GM12892 (cell line): ENCODE measurements around the gene EXOC3L4.

Experiments used
- DNase-seq: peaks from one replicate; pipeline ENCODE4 v3.0.0; 2011; ENCODE audit not compliant: insufficient read length
- FAIRE-seq: peaks from 2 replicates; lab custom pipeline; 2011; peaks lifted over from hg19 to GRCh38; lab: Jason Lieb, UNC
- POLR2A ChIP-seq: IDR thresholded peaks from 2 replicates; pipeline ENCODE4 v1.6.1; 2011; ENCODE audit warnings: low read depth, low read length, control low read depth
- POLR2AphosphoS5 ChIP-seq: IDR thresholded peaks from 2 replicates; pipeline ENCODE4 v1.6.1; 2011; ENCODE audit warnings: low read depth, low read length, control low read depth
- TAF1 ChIP-seq: IDR thresholded peaks from 2 replicates; pipeline ENCODE4 v1.6.1; 2011; ENCODE audit warnings: low read depth, mild to moderate bottlenecking, control low read depth, low read length, borderline replicate concordance

Gene EXOC3L4

GRCh38 chr14:103122585-103122946 lies 28.0 kb downstream of the EXOC3L4 start:
- TF ChIP-seq TAF1 (no peak), POLR2A (no peak), POLR2AphosphoS5 (no peak)
- DNase-seq = no peak
- FAIRE-seq = no peak

DNA sequence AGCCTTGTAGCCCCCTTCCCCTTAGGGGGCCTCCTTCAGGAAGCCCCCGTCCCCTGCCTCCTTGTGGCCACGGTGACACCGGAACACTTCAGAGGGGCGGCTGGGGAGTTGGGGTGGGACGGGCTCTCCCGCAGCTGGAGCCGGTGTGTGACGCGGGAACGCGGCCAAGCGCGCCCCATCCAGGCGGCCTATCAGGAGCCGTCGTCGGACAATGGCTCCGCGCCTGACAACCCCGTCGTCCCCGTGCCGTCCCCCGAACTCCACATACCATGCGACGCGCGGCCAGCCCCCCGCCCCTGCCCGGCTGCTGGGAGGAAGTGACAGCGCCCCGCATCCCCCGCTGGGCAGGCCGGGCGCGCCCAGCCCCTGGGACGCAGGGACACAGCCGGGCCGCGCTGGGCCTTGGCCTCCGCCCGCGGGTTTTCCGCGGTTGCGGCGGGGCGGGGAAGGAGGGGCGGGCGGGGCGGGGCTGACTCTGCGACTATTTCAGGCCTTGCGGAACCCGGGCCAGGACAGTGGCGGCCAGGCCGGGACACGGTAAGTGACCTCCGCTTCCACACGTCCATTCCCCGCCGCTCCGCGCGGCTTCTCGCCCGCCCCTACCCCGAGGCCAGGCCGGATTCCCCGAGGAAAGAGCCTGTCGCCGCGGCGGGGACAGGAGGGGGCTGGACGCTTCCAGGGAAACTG lies 28.6 kb downstream of the EXOC3L4 start, which contains the start of gene TNFAIP2:
TNFAIP2 (plus strand) TSS at position 515 of the 687 bp plus-strand sequence. CDS start 2,997 bp downstream, outside the sequence.
- FAIRE-seq = peak; percentile 84
- DNase-seq = no peak
- peak; percentile 42; the same call in 1 of the 2 replicates for TF ChIP-seq POLR2A
- TF ChIP-seq POLR2AphosphoS5 = no peak

DNA sequence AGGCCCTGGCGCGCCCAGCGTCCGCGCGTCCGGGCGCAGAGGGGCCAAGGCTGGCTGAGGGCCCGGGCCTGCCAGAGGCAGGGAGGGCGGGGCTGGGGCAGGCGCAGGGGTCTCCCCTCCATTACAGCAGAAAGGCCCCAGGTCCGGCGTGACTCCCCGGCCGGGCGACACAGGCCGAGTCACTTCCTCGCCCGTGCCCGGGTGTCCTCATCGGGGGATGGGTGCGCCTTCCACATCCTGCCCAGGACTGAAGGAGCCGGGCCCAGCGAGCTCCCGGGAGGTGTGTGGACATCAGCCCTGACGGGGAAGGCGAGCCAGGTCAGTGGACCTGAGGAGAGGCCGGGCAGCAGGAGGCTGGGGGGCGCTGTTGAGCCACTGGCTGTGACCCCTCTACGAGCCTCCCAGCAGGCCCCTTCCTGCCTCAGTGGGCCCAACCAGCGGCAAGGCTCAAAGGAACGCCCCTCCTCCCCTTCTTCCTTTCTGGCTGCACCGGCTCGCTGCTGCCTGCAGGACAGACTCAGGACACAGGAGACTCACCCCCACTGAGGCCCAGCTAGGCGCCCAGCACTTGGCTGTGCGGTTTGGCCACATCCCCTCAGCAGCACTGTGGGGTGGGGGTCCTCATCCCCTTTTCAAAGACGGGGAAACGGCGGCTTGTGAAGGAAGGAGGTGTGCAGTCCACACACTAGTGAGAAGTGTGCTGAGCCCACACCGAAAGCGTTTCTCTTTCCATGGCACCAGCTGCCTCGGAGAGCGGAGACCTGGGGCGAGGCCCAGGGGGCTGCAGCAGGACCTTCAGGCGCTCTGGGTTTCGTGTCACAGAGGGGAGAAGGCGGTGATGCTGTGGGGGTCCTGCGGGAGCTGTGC lies 29.3 kb downstream of the EXOC3L4 start:
- no peak for DNase-seq
- FAIRE-seq = peak; percentile 78
- TF ChIP-seq TAF1 = no peak
- TF ChIP-seq POLR2A = no peak
- TF ChIP-seq POLR2AphosphoS5 = no peak

- no peak for FAIRE-seq
- TF ChIP-seq POLR2A = no peak
- TF ChIP-seq TAF1 = no peak
- no peak for TF ChIP-seq POLR2AphosphoS5
- DNase-seq = peak; percentile 22
Measured at GRCh38 chr14:103124501-103125001, 30.0 kb downstream of the EXOC3L4 start.

DNA sequence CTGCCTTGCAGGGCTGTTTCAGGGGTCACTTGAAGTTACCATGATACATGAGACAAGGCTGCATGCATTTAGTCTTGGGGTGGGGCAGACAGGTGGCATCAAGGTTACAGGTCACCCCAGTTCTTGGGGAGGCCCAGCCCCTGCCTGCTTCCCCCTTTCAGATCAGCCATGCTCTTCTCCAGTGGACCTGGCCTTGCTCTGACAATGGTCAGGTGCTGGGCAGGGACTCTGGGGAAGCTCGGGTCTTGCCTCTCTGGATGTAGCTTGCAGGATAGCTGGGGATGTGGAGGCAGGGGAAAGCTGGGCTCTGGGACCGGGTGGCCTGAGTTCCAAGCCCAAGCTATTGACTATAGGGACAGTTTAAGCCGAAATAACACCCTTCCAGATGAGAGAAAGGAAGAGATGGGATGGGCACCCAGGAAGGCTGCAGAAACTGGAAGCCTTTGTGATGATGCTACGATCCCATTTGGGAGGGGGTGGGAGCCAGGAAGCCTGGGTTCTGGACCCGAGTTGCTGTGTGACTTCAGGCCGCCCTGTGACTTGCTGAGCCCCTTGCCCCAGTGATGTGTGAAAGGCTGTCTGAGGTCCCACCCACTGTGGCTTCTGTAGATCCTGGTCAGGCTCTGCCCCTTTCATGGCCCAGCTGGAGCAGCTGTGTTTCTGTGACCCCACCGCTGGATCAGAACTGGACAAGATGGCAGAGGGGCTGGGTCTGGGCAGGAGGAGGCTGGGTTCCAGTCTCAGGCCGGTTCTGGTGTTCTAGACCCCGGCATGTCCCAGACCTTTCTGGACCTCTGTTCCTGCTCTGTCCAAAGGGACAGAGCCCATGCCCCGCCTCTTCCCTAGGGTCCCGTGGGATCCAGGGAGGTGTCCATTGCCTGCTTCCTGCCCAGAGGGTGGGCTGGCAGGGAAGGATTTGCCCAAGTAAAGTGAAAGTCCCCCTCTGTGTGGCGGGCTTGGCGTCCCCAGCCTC lies 30.9 kb downstream of the EXOC3L4 start:
- FAIRE-seq = no peak

GRCh38 chr14:103126088-103126872 lies 31.8 kb downstream of the EXOC3L4 start:
- DNase-seq (peak; percentile 25), FAIRE-seq (no peak)
- TF ChIP-seq TAF1 (no peak), POLR2A (no peak), POLR2AphosphoS5 (no peak)

More for the DNA sequence above, 30.9 kb downstream of the EXOC3L4 start:
- TF ChIP-seq TAF1 (no peak), POLR2AphosphoS5 (no peak), POLR2A (no peak)
- peak; percentile 20 for DNase-seq

DNA sequence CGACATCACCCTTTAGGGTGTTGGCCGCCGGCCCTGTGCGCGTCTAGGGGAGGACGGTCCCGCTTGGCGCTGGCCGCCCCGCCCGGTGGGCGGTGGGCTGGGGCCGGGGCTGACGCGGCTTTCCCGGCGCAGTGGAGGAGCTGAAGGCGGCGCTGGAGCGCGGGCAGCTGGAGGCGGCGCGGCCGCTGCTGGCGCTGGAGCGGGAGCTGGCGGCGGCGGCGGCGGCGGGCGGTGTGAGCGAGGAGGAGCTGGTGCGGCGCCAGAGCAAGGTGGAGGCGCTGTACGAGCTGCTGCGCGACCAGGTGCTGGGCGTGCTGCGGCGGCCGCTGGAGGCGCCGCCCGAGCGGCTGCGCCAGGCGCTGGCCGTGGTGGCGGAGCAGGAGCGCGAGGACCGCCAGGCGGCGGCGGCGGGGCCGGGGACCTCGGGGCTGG lies 32.4 kb downstream of the EXOC3L4 start:
- no peak for TF ChIP-seq POLR2AphosphoS5
- no peak for TF ChIP-seq TAF1
- TF ChIP-seq POLR2A = no peak
- FAIRE-seq = no peak
- peak; percentile 34 for DNase-seq

DNA sequence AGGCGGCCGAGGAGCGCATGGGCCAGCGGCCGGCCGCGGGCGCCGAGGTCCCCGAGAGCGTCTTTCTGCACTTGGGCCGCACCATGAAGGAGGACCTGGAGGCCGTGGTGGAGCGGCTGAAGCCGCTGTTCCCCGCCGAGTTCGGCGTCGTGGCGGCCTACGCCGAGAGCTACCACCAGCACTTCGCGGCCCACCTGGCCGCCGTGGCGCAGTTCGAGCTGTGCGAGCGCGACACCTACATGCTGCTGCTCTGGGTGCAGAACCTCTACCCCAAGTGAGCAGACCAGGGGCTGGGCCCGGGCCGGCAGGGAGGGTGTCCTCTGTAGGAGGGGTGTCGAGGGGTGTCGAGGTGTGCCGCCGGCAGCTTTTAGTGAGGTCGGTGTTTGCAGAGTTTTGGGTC lies 32.8 kb downstream of the EXOC3L4 start:
- TF ChIP-seq POLR2A = no peak
- no peak for TF ChIP-seq POLR2AphosphoS5
- no peak for TF ChIP-seq TAF1
- DNase-seq (no peak), FAIRE-seq (no peak)

DNA sequence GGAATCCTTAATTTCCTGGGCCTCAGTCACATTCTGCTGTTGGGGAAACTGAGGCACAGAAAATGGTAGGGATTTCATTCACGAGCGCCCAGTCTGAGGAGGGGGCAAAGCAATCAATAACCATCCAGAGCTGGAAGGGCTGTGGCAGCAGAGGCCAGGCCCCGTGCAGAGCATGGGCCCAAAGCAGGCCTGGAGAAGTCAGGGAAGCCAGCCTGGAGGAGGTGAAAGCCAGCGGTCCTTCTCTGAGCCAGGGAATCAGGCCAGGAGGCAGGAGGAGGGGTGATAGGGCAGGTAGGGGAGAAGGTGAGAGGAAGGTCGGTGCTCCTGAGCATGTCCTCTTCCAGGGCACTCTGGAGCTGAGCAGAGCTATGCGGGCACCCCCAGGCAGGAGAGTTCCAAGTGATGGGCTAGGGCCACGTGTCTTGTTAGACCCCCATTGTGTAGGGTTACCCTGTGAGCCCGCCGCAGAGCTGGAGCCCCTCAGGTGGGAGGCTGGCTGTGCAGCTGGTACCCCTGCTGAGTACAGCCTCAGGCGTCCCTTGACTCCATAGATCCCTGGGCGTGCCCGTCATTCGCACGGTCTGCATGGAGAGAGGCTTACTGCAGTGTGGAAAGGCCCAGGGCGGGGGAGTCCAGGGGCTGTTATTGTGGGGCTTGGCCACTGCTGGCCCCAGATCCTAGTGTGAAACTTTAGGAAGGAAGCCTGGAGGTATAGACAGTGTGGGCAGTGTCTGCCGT lies 33.5 kb downstream of the EXOC3L4 start:
- no peak for DNase-seq
- TF ChIP-seq POLR2A (no peak), POLR2AphosphoS5 (no peak), TAF1 (no peak)

More for the DNA sequence above, 33.5 kb downstream of the EXOC3L4 start:
- no peak for FAIRE-seq
